OCI-LY7 (cell line): ENCODE results near the gene ADARB2. TPM values are rescaled to one million over a fixed set of nuclear protein-coding genes. Genes with fewer than 3 reads are reported as not detected.

Source experiments
- BruUV-seq: library from RNA; stranded (reverse); fragments of 400-500 nt; replicated peaks from 2 replicates; lab custom pipeline; 2021; lab: Mats Ljungman, UMichigan
- CTCF ChIA-PET: fragments of 300-600 bp; sonication (Branson Sonifier 250); formaldehyde crosslinking; loops from one replicate; lab custom pipeline; 2022; ENCODE audit warnings: antibody characterized with exemption; ENCODE audit not compliant: unreplicated experiment; lab: Charles Lee
- POLR2A ChIA-PET: fragments of 300-600 bp; sonication (Branson Sonifier 250); formaldehyde crosslinking; loops from one replicate; lab custom pipeline; 2022; ENCODE audit warnings: antibody characterized with exemption; lab: Charles Lee
- DNase-seq: peaks from one replicate; pipeline ENCODE4 v3.0.0-alpha.2; 2015; ENCODE audit warnings: low spot score
- H2AFZ ChIP-seq: fragments of 200-600 bp; sonication (generic), shearing (Covaris generic); 2 replicates; pipeline ENCODE4 v1.6.1; 2014; ENCODE audit warnings: mild to moderate bottlenecking, antibody characterized with exemption, low read length, moderate library complexity
- H3K27ac ChIP-seq: fragments of 200-600 bp; sonication (generic); 2 replicates; pipeline ENCODE4 v1.5.1; 2014; ENCODE audit warnings: mixed run types, low read depth, mild to moderate bottlenecking, moderate library complexity, low read length, inconsistent platforms; ENCODE audit not compliant: poor library complexity, severe bottlenecking
- H3K36me3 ChIP-seq: fragments of 200-600 bp; sonication (generic); 2 replicates; pipeline ENCODE4 v1.6.1; 2014; ENCODE audit warnings: mild to moderate bottlenecking, antibody characterized with exemption, low read length, moderate library complexity, mixed read lengths; ENCODE audit not compliant: insufficient read depth
- H3K4me1 ChIP-seq: fragments of 200-600 bp; sonication (generic); 2 replicates; pipeline ENCODE4 v1.5.1; 2014; ENCODE audit warnings: mild to moderate bottlenecking, low read length; ENCODE audit not compliant: insufficient read depth, poor library complexity, severe bottlenecking
- H3K4me2 ChIP-seq: fragments of 200-600 bp; sonication (generic); 2 replicates; pipeline ENCODE4 v1.6.1; 2014; ENCODE audit warnings: mild to moderate bottlenecking, low read length
- H3K4me3 ChIP-seq: fragments of 200-600 bp; sonication (generic); 2 replicates; pipeline ENCODE4 v1.5.1; 2014; ENCODE audit warnings: mild to moderate bottlenecking, low read depth, low read length; ENCODE audit not compliant: poor library complexity, severe bottlenecking
- H3K79me2 ChIP-seq: fragments of 200-600 bp; sonication (generic); 2 replicates; pipeline ENCODE4 v1.6.1; 2016; ENCODE audit warnings: low read depth, mild to moderate bottlenecking, low read length, moderate library complexity, mixed read lengths; ENCODE audit not compliant: insufficient read depth
- H3K9me2 ChIP-seq: fragments of 200-600 bp; sonication (generic); 2 replicates; pipeline ENCODE4 v1.6.1; 2016; ENCODE audit warnings: mild to moderate bottlenecking, low read length, mixed read lengths; ENCODE audit not compliant: insufficient read depth
- H3K9me3 ChIP-seq: fragments of 200-600 bp; sonication (generic); 2 replicates; pipeline ENCODE4 v1.6.1; 2014; ENCODE audit warnings: mild to moderate bottlenecking, mixed run types, low read length, mixed read lengths
- H4K20me1 ChIP-seq: fragments of 200-600 bp; sonication (generic); 2 replicates; pipeline ENCODE4 v1.6.1; 2014; ENCODE audit warnings: mild to moderate bottlenecking, antibody characterized with exemption, low read length, moderate library complexity, mixed read lengths; ENCODE audit not compliant: insufficient read depth
- EZH2phosphoT487 ChIP-seq: fragments of 200-600 bp; sonication (generic); IDR thresholded peaks from 2 replicates; pipeline ENCODE4 v1.6.1; 2018; ENCODE audit warnings: low read depth, borderline replicate concordance, mild to moderate bottlenecking, mixed run types, antibody characterized with exemption, low read length, moderate library complexity, mixed read lengths
- intact Hi-C: fragments of 100-400 bp; cut with micrococcal nuclease; formaldehyde crosslinking; loops from one replicate; pipeline ENCODE4 v1.10.0; 2022; ENCODE audit not compliant: unreplicated experiment
- total RNA-seq, 2 experiments: library from RNA; depleted of rRNA in 1 of 2; stranded (reverse); fragments of >200 nt in 1 of 2; shearing (Covaris generic) in 1 of 2; gene quantifications; 2 replicates each; pipeline ENCODE4 v1.2.3, GENCODE V29; 2014 to 2022
- TF ChIP-seq, protein P1 (sequence below): fragments of 200-600 bp; sonication (generic); conservative IDR thresholded peaks from 2 replicates; pipeline ENCODE4 v1.5.1; 2014; ENCODE audit warnings: mild to moderate bottlenecking, antibody characterized with exemption, low read length, moderate library complexity, mixed read lengths

ADARB2 gene
- total RNA-seq, 2 experiments from 2014 or later: 0.03 TPM; not detected in 1

DNA sequence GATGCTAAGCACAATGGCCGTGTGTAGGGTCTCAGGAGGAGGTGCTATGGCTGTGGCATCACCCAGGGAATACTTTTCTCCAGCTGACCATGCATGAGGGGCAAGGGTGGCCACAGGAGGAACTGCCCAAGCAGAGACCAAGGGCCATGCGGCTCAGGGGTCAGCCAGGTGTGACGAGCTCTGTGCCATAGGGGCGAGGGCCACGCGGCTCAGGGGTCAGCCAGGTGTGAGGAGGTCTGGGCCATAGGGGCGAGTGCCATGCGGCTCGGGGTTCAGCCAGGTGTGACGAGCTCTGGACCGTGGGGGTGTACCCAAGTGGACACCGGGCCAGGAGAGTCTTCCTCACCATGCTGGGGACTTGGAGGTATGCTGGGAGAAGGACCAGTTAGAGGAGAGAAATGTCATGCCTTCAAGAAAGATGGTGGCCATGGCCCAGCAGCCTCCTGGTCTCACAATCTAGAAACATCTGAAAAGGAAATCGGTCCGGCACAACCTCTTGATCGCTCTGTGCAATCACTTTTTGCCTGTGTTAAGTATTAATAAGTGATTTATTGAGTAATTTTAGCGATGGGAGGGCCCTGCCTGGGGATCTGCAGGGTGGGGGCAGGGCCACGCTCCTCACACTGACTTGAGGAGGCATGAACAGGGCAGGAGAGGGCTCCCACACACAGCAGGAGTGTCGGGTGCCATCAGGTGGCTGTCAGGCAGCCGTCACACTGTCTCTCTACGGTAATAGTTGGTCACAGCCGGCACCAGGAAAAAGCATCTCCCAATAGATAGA is 265.0 kb downstream of the ADARB2 start:
- no TSS peak for BruUV-seq
- no peak overlapping the region for H2AFZ ChIP-seq

DNA sequence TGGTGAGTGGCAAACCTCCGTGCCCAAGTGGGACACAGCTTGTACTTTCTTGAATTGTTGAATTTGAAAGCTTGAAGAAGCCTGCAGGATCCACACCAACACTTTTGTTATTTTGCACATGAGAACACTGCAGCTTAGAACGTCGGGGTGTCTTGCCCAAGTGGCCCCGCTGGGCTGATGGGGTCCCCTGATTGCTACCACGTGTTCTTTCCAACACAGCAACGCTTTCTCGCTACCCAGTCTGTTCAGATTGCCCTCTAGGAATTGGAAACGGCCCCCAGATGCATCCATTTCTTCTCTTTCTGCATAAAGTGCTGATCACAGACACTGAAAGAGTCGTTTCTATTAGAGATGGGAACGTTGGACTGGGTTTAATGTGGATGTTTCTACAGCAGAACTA is 268.5 kb downstream of the ADARB2 start:
- no peak for TF ChIP-seq EZH2phosphoT487
- TF ChIP-seq, protein P1, sequence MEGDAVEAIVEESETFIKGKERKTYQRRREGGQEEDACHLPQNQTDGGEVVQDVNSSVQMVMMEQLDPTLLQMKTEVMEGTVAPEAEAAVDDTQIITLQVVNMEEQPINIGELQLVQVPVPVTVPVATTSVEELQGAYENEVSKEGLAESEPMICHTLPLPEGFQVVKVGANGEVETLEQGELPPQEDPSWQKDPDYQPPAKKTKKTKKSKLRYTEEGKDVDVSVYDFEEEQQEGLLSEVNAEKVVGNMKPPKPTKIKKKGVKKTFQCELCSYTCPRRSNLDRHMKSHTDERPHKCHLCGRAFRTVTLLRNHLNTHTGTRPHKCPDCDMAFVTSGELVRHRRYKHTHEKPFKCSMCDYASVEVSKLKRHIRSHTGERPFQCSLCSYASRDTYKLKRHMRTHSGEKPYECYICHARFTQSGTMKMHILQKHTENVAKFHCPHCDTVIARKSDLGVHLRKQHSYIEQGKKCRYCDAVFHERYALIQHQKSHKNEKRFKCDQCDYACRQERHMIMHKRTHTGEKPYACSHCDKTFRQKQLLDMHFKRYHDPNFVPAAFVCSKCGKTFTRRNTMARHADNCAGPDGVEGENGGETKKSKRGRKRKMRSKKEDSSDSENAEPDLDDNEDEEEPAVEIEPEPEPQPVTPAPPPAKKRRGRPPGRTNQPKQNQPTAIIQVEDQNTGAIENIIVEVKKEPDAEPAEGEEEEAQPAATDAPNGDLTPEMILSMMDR: no peak
- Histone ChIP-seq H3K9me2 (no peaks in the 10 kb centered on the region), H3K36me3 (no peaks in the 10 kb centered on the region), H3K4me3 (no peak overlapping the region), H3K27ac (no peak overlapping the region), H3K9me3 (no peaks in the 10 kb centered on the region), H3K79me2 (no peaks in the 10 kb centered on the region), H3K4me2 (no peak overlapping the region), H4K20me1 (no peaks in the 10 kb centered on the region), H3K4me1 (peaks cover 6% of the 10 kb centered on the region), H2AFZ (no peak overlapping the region)
- no TSS peak for BruUV-seq
- ChIA-PET POLR2A (no interaction called here), CTCF (no interaction called here)
- intact Hi-C loops: no loop called here
- no peak for DNase-seq

More for the DNA sequence above, 265.0 kb downstream of the ADARB2 start:
- DNase-seq: no peak
- ChIA-PET CTCF (no interaction called here), POLR2A (no interaction called here)
- Histone ChIP-seq H3K27ac (no peak overlapping the region), H4K20me1 (no peaks in the 10 kb centered on the region), H3K4me2 (no peak overlapping the region), H3K4me1 (peaks cover 13% of the 10 kb centered on the region), H3K79me2 (no peaks in the 10 kb centered on the region), H3K36me3 (no peaks in the 10 kb centered on the region), H3K9me3 (no peaks in the 10 kb centered on the region), H3K4me3 (no peak overlapping the region), H3K9me2 (no peaks in the 10 kb centered on the region)
- intact Hi-C loops: no loop called here
- TF ChIP-seq, protein P1: no peak
- TF ChIP-seq EZH2phosphoT487: no peak
